Gastroesophageal sphincter (tissue), 4 donors: ENCODE measurements around the gene NR6A1. TPM values are rescaled to one million over a fixed set of nuclear protein-coding genes. Genes with fewer than 3 reads are reported as not detected.

Experiments
- ATAC-seq: fragments of 150-250 bp; one replicate; pipeline ENCODE4 v1.9.1; 2016; ENCODE audit warnings: mild to moderate bottlenecking, moderate library complexity
- H3K27ac ChIP-seq, 4 donors: fragments of 200-600 bp; sonication (generic) in 3 of 4; 1 replicate in 3 of 4; 2 replicates in 1 of 4; pipeline ENCODE4 v1.5.1; 2016 to 2019
- H3K27me3 ChIP-seq: fragments of 200-600 bp; sonication (generic); one replicate; pipeline ENCODE4 v1.5.1; 2019
- H3K36me3 ChIP-seq, 2 donors: fragments of 200-600 bp; sonication (generic); one replicate each; pipeline ENCODE4 v1.5.1; 2019; ENCODE audit warnings: control low read depth in 1 of 2
- H3K4me1 ChIP-seq, 3 donors: fragments of 200-600 bp; sonication (generic); 1 replicate in 2 of 3; 2 replicates in 1 of 3; pipeline ENCODE4 v1.5.1; 2016 to 2019; ENCODE audit warnings: control low read depth in 2 of 3
- H3K4me3 ChIP-seq, 2 donors: fragments of 200-600 bp; sonication (generic); one replicate each; pipeline ENCODE4 v1.5.1; 2019; ENCODE audit warnings: mild to moderate bottlenecking in 1 of 2, moderate library complexity in 1 of 2
- H3K9me3 ChIP-seq, 3 donors: fragments of 200-600 bp; sonication (generic); one replicate each; pipeline ENCODE4 v1.5.1; 2017 to 2019; ENCODE audit warnings: control low read depth in 2 of 3
- CTCF ChIP-seq, 4 experiments: fragments of 200-600 bp in 2 of 4; fragments of 450-650 bp in 2 of 4; sonication (generic) in 1 of 4; IDR thresholded peaks; one replicate each; pipeline ENCODE4 v1.5.1; 2017 to 2019; ENCODE audit warnings: antibody characterized with exemption in 4 of 4, mild to moderate bottlenecking in 2 of 4, moderate library complexity in 2 of 4
- EP300 ChIP-seq: sonication (generic); formaldehyde crosslinking; IDR thresholded peaks from one replicate; pipeline ENCODE4 v1.6.1; 2017; ENCODE audit warnings: antibody characterized with exemption, mild to moderate bottlenecking
- POLR2A ChIP-seq, 2 donors: fragments of 450-650 bp; IDR thresholded peaks; one replicate each; pipeline ENCODE4 v1.6.1; 2017; ENCODE audit warnings: antibody characterized with exemption in 2 of 2, mild to moderate bottlenecking in 2 of 2, moderate library complexity in 1 of 2
- POLR2AphosphoS5 ChIP-seq: sonication (generic); formaldehyde crosslinking; IDR thresholded peaks from one replicate; pipeline ENCODE4 v1.6.1; 2017; ENCODE audit warnings: antibody characterized with exemption
- WGBS, 2 donors: methylation state at CpG; one replicate each; pipeline ENCODE4 v1.1.5; 2018; ENCODE audit warnings: low coverage in 1 of 2; 5-methylcytosine and 5-hydroxymethylcytosine counted together
- total RNA-seq, 4 donors: library from RNA; depleted of rRNA; stranded (reverse); fragments of >200 nt; gene quantifications; one replicate each; pipeline ENCODE4 v1.1.0, GENCODE V29; 2016

NR6A1 gene
- total RNA-seq, 4 donors from 2014 or later, result 0.16 to 4.4 (median 0.62) TPM

- 60 to 77% methylated on average over 2 to 3 of the region's 3 CpGs for WGBS, 2 donors
- no peaks in the 10 kb centered on the region for H3K27me3 ChIP-seq
- peaks cover 0 to 8% (median 0%) of the 10 kb centered on the region in 3 donors for H3K4me1 ChIP-seq
- ATAC-seq, result no peak
- no peak overlapping the region for H3K4me3 ChIP-seq
- H3K9me3 ChIP-seq, result no peaks in the 10 kb centered on the region
- no peaks in the 10 kb centered on the region for H3K36me3 ChIP-seq
- TF ChIP-seq POLR2AphosphoS5 (no peak), EP300 (no peak), POLR2A (IDR thresholded peaks at IDR 0.05) (no peak), CTCF (IDR thresholded peaks at IDR 0.05) (no peak)
- H3K27ac ChIP-seq, result no peak overlapping the region
Observed at GRCh38 chr9:124555043-124555442, 216.1 kb downstream of the NR6A1 start.

GRCh38 chr9:124553738-124554137, 217.4 kb downstream of the NR6A1 start:
- 32 to 40% methylated on average over 2 to 3 of the region's 3 CpGs for WGBS, 2 donors
- ATAC-seq, result no peak
- TF ChIP-seq POLR2AphosphoS5, result no peak
- TF ChIP-seq POLR2A (IDR thresholded peaks at IDR 0.05), result no peak
- no peak for TF ChIP-seq CTCF (IDR thresholded peaks at IDR 0.05)
- no peak for TF ChIP-seq EP300
- H3K27ac ChIP-seq, result no peak overlapping the region
- H3K27me3 ChIP-seq, result no peaks in the 10 kb centered on the region
- H3K4me3 ChIP-seq, result no peak overlapping the region
- H3K4me1 ChIP-seq, result peaks cover 0 to 8% (median 0%) of the 10 kb centered on the region in 3 donors
- H3K9me3 ChIP-seq, result no peaks in the 10 kb centered on the region
- H3K36me3 ChIP-seq, result no peaks in the 10 kb centered on the region

GRCh38 chr9:124552273-124552605, 218.9 kb downstream of the NR6A1 start:
- ATAC-seq, result no peak
- no peak overlapping the region for H3K4me3 ChIP-seq
- no peaks in the 10 kb centered on the region for H3K36me3 ChIP-seq
- H3K27ac ChIP-seq, result no peak overlapping the region
- no peaks in the 10 kb centered on the region for H3K27me3 ChIP-seq
- WGBS, 2 donors, result 83 to 94% methylated on average over 2 of the region's 2 CpGs
- peaks cover 0 to 8% (median 0%) of the 10 kb centered on the region in 3 donors for H3K4me1 ChIP-seq
- no peaks in the 10 kb centered on the region for H3K9me3 ChIP-seq
- TF ChIP-seq POLR2A (IDR thresholded peaks at IDR 0.05) (no peak), POLR2AphosphoS5 (no peak), EP300 (no peak), CTCF (IDR thresholded peaks at IDR 0.05) (no peak)

- no peak overlapping the region for H3K4me3 ChIP-seq
- peak; percentile 22 for ATAC-seq
- H3K4me1 ChIP-seq, result peaks cover 0 to 8% (median 0%) of the 10 kb centered on the region in 3 donors
- 10 to 19% methylated on average over 2 to 3 of the region's 4 CpGs for WGBS, 2 donors
- no peaks in the 10 kb centered on the region for H3K36me3 ChIP-seq
- H3K9me3 ChIP-seq, result no peaks in the 10 kb centered on the region
- peak in 2 of 4 experiments; percentile 33 to 56 for TF ChIP-seq CTCF (IDR thresholded peaks at IDR 0.05)
- no peak for TF ChIP-seq EP300
- no peak overlapping the region for H3K27ac ChIP-seq
- H3K27me3 ChIP-seq, result no peaks in the 10 kb centered on the region
Observed at GRCh38 chr9:124551472-124552272, 219.4 kb downstream of the NR6A1 start.

- no peaks in the 10 kb centered on the region for H3K36me3 ChIP-seq
- 72 to 100% methylated on average over 1 to 2 of the region's 2 CpGs for WGBS, 2 donors
- no peak for TF ChIP-seq POLR2A (IDR thresholded peaks at IDR 0.05)
- no peak for TF ChIP-seq EP300
- TF ChIP-seq POLR2AphosphoS5, result no peak
- no peak for TF ChIP-seq CTCF (IDR thresholded peaks at IDR 0.05)
- H3K4me1 ChIP-seq, result peaks cover 0 to 8% (median 0%) of the 10 kb centered on the region in 3 donors
- no peak for ATAC-seq
- no peak overlapping the region for H3K27ac ChIP-seq
- no peaks in the 10 kb centered on the region for H3K9me3 ChIP-seq
- H3K4me3 ChIP-seq, result no peak overlapping the region
- H3K27me3 ChIP-seq, result no peaks in the 10 kb centered on the region
Observed at GRCh38 chr9:124550072-124550471, 221.0 kb downstream of the NR6A1 start.
